Measurements from ENCODE around the gene CDH4.

CDH4 gene

DNA sequence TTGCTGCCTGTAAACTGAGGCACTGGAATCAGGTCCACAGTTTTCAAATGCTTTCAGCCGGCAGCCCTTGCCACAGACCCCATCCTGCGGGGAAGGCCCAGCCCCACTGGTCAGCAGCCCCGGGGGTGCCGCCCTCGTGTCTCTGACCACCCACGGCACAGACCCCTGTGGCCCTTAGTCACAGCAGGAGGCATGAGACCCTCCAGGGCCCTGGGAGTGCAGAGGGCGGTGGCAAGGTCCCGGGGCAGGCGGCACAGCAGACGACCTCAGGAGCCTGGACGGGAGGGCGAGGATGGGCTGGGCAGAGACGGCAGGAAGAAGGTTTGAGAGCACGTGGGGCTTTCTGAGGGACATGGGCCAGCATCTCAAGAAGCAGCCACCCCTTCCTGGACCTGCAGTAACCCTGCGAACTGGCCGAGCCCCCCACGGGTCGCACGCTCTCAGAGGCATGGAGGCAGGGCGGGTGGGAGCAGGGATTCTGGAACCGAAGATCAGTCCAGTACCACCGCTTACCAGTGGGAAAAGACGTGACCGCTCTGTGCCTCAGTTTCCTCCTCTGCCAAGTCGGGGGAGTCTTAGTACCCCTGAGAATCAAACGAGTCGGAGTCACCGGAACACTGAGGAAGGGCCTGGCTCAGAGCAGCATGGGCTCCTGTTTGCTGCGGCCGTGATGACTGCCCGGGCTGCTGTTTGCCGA, 672.9 kb downstream of the CDH4 start:
- in situ Hi-C loops (cut with HindIII; ENCODE audit: low sequenced_read_pairs): no loop called here

DNA sequence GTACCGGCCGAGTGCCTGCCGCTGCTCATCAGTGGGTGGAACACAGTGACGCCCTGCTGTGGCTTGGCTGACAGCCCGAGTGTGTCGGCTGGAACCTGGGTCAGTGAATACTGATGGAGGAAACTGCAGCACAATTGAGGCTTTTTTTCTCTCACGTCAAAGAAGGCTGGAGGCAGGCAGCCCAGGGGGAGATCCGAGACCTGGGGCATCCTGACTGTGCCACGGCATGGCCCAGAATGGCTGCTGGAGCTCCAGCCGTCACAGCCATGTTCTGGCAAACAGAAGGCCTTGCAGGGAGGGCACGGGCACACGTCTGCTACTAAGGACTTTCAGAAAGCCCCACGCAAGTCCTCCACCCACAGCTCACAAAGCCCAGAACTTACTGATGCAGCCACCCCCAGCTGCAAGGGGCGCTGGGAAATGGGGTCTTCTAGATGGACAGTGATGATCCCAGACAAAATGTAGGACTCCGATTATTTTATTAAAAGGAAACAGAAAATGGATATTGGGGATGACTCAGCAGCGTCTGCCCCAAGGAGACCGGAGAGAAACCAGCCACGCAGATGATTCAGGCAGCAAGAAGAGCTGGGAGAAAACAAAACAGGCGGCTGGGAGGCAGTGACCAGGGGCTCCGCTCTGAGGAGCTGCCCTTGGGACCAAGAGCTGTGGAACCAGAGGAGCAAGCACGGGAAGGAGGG, 673.6 kb downstream of the CDH4 start:
- in situ Hi-C loops (cut with HindIII; ENCODE audit: low sequenced_read_pairs): no loop called here

DNA sequence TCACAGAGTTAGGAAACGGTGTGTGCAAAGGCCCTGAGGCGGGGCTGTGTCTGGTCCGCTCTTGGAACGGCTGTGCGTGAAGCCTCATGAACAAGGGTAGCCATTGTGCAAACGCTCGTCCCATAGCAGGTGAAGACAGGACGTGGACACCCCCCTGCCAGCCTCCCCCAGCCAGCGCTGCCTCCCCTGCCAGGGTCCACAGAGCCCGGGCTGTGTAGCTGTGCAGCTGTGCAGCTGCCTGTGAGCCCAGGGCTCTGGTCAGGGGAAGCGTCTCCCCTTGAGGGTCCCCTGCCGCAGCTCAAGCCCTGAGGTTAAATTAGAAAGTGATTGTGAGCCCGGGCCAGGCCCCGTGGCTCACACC, 674.2 kb downstream of the CDH4 start:
- in situ Hi-C loops (cut with HindIII; ENCODE audit: low sequenced_read_pairs): no loop called here

- in situ Hi-C loops (cut with HindIII; ENCODE audit: low sequenced_read_pairs): no loop called here
These were observed 674.7 kb downstream of the CDH4 start for GRCh38 chr20:61926796-61927192.

GRCh38 chr20:61927193-61927825, 675.2 kb downstream of the CDH4 start:
- in situ Hi-C loops (cut with HindIII; ENCODE audit: low sequenced_read_pairs): no loop called here

- in situ Hi-C loops (cut with HindIII; ENCODE audit: low sequenced_read_pairs): no loop called here
These were observed 675.9 kb downstream of the CDH4 start for GRCh38 chr20:61927826-61928541.

DNA sequence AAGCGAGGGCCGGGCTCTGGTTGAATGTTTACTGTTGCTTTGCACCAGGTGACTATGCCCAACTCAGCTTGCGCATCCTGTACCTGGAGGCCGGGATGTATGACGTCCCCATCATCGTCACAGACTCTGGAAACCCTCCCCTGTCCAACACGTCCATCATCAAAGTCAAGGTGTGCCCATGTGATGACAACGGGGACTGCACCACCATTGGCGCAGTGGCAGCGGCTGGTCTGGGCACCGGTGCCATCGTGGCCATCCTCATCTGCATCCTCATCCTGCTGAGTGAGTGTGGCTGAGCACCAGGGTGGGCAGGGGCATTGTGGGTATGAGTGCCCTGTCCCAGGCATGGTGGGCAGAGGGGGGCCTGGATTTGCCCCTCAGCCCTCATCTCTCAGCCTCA, 677.5 kb downstream of the CDH4 start:
- in situ Hi-C loops (cut with HindIII; ENCODE audit: low sequenced_read_pairs): no loop called here

DNA sequence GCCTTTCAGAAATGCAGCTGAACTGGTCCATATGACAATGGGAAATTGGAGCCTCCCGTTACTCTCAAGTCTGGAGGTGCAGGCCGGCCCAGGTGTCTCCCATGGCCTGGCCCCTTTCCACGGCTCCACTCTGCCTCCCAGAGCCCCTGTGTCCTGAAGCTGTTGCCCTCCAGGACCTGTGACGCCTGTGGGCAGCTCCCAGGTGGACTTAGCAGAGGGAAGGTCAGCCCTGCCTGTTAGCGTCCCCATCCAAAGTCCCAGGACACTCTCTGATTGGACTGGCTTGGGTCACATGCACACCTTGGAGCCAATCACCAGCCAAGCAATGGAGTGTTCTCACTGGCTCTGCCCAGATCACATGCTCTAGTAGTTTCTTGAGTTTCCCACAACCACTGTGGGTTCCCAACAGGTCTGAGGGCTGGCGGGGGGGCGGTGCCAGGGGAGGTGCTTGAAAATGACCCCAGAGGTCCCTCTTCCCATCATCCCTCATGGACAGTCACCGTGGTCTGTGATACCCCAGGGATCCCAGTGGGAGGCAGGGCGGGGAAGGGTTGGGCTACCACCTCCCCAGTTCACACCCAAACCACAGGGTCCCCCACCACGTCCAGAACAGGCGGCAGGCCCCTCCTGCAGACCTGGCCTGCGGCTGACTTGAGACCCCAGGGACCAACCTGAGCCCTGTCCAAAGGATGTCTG, 678.1 kb downstream of the CDH4 start:
- in situ Hi-C loops (cut with HindIII; ENCODE audit: low sequenced_read_pairs): no loop called here

- in situ Hi-C loops (cut with HindIII; ENCODE audit: low sequenced_read_pairs): no loop called here
These were observed 678.9 kb downstream of the CDH4 start for GRCh38 chr20:61930776-61931475.

DNA sequence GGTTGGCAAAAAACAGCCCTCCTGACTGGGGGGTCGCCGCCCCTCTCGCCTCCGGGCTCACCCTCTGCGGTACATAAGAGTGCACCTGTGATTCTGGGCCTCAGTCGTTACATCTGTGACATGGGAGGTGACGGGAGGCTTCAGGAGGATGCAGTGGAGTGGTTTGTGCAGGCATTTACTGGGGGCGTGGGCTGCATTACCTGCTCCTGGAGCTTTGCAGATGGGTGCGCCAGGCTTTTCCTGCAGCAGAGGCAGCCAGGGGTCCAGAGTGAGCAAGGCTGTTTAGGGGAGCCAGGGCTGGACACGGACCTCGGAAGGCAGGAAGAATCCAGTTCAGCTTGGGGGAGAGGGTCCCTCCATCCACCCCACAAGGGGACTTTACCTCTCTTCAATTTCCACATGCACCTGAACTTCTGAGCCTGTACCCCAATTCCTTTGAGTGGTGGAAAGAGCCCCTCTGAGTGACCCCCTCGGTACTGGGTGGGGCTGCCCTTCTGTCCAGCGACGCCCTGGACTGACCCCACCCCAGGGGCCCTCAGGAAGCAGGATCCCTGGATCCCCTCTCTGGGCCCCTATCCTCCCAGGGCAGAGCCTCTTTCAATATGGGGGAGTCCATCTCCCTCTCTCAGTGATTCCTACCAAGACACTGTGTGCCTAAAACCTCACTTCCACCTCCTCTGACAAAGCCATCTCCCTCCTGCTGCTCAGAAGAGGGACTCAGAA, 679.6 kb downstream of the CDH4 start:
- in situ Hi-C loops (cut with HindIII; ENCODE audit: low sequenced_read_pairs): no loop called here

DNA sequence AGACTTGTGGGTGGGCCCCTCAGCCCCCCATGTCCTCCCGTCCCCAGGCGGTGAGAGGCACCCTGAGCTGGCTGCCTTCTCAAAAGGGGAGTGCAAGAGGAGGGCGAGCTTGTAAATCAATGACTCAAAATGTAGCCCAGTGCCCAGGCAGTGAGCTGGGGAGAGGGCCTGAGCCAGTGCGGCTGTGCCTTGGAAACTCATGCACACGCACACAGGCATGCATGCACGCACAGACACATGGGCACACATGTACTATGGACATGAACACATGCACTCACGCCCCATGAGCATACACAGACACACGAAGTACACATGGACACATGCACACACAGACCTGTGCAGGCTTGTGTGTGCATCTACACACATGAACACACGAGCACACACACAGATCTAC, 680.1 kb downstream of the CDH4 start:
- in situ Hi-C loops (cut with HindIII; ENCODE audit: low sequenced_read_pairs): no loop called here

- in situ Hi-C loops (cut with HindIII; ENCODE audit: low sequenced_read_pairs): no loop called here
These were observed 680.8 kb downstream of the CDH4 start for GRCh38 chr20:61932711-61933480.

DNA sequence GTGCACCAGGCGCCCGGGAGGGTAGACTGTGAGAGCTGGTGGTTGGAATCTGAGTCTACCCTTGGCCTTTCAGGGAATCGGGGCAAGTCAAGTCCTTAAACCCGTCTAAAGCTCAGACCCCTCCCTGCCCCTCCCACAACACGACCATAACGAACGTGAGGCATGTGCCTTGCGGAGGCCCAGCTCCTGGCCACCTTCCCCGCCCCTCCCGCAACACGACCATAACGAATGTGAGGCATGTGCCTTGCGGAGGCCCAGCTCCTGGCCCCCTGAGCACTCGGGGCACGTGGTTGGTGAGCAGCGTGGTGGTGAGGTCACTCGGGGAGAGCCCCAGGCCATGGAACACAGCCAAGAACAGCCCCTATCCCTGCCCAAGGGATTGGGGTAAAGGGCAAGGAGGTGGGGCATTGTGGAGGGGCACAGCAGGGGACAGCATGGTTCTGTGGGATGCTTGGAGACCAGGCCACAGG, 681.5 kb downstream of the CDH4 start:
- in situ Hi-C loops (cut with HindIII; ENCODE audit: low sequenced_read_pairs): no loop called here

DNA sequence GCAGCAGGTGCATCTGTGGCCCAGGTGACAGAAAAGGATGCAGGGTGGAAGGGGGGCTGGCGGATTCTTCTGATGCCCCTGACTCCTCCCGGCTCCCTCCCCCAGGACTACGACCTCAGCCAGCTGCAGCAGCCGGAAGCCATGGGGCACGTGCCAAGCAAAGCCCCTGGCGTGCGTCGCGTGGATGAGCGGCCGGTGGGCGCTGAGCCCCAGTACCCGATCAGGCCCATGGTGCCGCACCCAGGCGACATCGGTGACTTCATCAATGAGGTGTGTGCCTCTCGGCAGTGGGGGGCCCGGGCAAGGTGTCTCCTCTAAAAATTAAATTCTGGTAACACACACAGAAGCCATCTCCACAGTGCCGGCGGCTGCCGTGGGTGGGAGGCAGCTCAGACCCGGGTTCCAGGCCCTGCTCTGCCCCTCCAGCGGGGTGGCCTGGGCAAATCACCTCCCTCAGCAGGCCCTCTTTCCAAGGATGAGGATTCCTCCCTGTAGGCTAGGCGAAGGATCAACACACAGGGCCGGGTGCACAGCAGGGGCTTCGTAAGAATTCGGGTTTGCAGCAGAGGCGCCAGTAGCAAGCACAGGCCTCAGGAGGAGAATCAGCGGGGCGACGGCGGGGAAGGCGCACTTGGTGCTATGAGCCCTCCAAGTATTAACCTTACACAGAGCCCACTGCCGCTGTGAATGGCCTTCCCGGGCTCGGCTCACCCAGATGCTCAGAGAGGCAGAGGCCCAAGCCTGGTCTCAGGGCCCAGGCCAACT, 682.1 kb downstream of the CDH4 start:
- in situ Hi-C loops (cut with HindIII; ENCODE audit: low sequenced_read_pairs): no loop called here

- in situ Hi-C loops (cut with HindIII; ENCODE audit: low sequenced_read_pairs): no loop called here
These were observed 682.9 kb downstream of the CDH4 start for GRCh38 chr20:61934716-61935530.

GRCh38 chr20:61935926-61936700, 684.1 kb downstream of the CDH4 start:
- in situ Hi-C loops (cut with HindIII; ENCODE audit: low sequenced_read_pairs): no loop called here

GRCh38 chr20:61936701-61937131, 684.7 kb downstream of the CDH4 start:
- in situ Hi-C loops (cut with HindIII; ENCODE audit: low sequenced_read_pairs): no loop called here
